Measurements from ENCODE around the gene TRIM38. TPM values are rescaled to one million over a fixed set of nuclear protein-coding genes. Genes with fewer than 3 reads are reported as not detected.

TRIM38 gene
- total and polyA plus RNA-seq, 2 donors from 2014 or later, result 12.2 to 27.9 TPM

DNA sequence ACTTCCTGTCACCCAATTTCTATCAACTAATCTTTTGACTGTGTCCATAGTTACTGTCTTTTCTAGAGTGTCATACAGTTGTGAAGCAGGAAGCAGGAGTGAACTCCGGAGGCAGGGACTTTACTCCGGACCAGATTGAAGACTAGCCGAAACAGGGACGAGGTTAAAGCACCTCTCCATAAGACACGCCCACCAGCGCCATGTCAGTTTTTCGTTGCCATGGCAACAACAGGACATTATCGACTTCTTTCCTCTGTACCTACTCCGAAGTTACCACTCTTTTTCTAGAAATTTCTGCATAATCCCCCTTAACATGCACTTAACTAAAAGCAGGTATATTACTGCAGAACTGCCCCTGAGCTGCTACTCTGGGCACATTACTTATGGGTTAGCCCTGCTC lies 25.2 kb downstream of the TRIM38 start:
- TF ChIP-seq, protein P1, sequence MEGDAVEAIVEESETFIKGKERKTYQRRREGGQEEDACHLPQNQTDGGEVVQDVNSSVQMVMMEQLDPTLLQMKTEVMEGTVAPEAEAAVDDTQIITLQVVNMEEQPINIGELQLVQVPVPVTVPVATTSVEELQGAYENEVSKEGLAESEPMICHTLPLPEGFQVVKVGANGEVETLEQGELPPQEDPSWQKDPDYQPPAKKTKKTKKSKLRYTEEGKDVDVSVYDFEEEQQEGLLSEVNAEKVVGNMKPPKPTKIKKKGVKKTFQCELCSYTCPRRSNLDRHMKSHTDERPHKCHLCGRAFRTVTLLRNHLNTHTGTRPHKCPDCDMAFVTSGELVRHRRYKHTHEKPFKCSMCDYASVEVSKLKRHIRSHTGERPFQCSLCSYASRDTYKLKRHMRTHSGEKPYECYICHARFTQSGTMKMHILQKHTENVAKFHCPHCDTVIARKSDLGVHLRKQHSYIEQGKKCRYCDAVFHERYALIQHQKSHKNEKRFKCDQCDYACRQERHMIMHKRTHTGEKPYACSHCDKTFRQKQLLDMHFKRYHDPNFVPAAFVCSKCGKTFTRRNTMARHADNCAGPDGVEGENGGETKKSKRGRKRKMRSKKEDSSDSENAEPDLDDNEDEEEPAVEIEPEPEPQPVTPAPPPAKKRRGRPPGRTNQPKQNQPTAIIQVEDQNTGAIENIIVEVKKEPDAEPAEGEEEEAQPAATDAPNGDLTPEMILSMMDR (IDR thresholded peaks at IDR 0.05; ENCODE audit: borderline replicate concordance, extremely low read depth, insufficient read depth), result no peak
- no peak overlapping the region for H3K4me3 ChIP-seq (ENCODE audit: low read length in 3 of 3)
- H3K4me1 ChIP-seq (ENCODE audit: control insufficient read depth in 2 of 3, insufficient read depth in 2 of 3, low read depth in 1 of 3, low read length in 3 of 3), result no peaks in the 10 kb centered on the region
- H3K9me3 ChIP-seq (ENCODE audit: control insufficient read depth in 2 of 3, insufficient read depth in 1 of 3, low read length in 3 of 3), result no peaks in the 10 kb centered on the region
- no peak overlapping the region for H3K27ac ChIP-seq (ENCODE audit: low read depth in 2 of 2, low read length in 2 of 2)
- no peaks in the 10 kb centered on the region for H3K27me3 ChIP-seq (ENCODE audit: control insufficient read depth, insufficient read depth, low read length)
- peaks cover 0 to 15% (median 15%) of the 10 kb centered on the region in 3 donors for H3K36me3 ChIP-seq (ENCODE audit: control insufficient read depth in 2 of 3, insufficient read depth in 3 of 3, low read length in 3 of 3)
- DNase-seq (no peak), FAIRE-seq (no peak)
- intact Hi-C loops (cut with DNase I), result no loop called here
- H3K9ac ChIP-seq (ENCODE audit: low read length in 3 of 3), result no peak overlapping the region

DNA sequence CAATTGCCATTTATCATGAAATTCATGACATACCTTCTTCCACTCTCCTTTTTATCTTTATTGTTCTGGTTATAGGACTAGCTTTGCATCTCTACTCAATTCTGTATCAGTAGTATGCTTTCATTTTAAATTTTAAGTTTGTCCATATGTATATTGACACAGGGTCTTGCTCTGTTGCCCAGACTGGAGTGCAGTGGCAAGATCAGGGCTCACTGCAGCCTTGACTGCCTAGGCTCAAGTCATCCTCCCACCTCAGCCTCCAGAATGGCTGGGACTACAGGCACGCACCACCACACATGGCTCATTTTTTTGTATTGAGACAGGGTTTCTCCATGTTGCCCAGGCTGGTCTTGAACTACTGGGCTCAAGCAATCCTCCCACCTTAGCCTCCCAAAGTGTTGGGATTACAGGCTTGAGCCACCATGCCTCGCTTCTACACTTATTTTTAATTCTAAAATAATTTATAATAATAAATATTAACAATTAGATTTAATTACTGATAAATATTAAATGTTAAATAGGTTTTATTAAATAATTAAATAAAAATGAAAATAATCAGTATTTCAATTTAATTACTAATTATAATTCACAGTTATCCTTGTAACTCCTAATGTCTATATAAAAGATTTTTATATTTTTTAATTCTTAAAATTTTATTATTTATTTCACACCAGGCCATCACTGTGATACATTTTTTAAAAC lies 27.7 kb downstream of the TRIM38 start:
- H3K4me3 ChIP-seq (ENCODE audit: low read length in 3 of 3), result no peak overlapping the region
- no peaks in the 10 kb centered on the region for H3K9me3 ChIP-seq (ENCODE audit: control insufficient read depth in 2 of 3, insufficient read depth in 1 of 3, low read length in 3 of 3)
- intact Hi-C loops (cut with DNase I), result no loop called here
- no peak overlapping the region for H3K9ac ChIP-seq (ENCODE audit: low read length in 3 of 3)
- H3K4me1 ChIP-seq (ENCODE audit: control insufficient read depth in 2 of 3, insufficient read depth in 2 of 3, low read depth in 1 of 3, low read length in 3 of 3), result no peaks in the 10 kb centered on the region
- no peaks in the 10 kb centered on the region for H3K27me3 ChIP-seq (ENCODE audit: control insufficient read depth, insufficient read depth, low read length)
- FAIRE-seq (peak; percentile 88), DNase-seq (no peak)
- H3K27ac ChIP-seq (ENCODE audit: low read depth in 2 of 2, low read length in 2 of 2), result no peak overlapping the region
- TF ChIP-seq, protein P1 (IDR thresholded peaks at IDR 0.05; ENCODE audit: borderline replicate concordance, extremely low read depth, insufficient read depth), result no peak
- H3K36me3 ChIP-seq (ENCODE audit: control insufficient read depth in 2 of 3, insufficient read depth in 3 of 3, low read length in 3 of 3), result peaks cover 0 to 5% (median 3%) of the 10 kb centered on the region in 3 donors

DNA sequence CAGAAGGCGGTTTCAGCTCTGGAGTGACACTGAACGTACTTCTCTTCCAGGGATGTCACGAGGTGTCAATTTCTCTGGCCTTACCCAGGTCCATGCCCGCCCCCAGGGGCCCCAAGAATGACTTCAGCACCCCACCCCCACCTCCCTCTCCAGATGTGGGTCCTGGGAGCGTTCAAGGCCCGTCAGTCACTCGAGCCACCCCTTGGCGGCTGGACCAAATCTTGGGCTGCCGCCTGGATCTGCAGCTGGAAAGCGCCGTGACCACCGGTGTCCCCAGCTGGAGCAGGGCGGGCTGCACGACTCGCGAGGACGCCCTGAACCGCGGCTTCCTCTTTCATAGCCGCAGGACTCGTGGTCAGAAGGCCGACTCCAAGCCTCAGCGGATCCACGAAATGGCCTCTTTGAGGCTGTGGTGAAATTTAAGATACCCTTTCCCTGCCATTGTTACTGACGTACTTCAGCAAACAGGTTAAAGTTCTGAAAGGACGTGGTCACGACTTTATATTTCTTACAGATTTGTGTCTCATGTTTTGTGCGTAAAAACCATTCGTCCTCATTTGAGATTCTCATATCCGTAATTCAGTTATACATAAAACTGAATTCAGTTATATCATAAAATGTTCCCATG lies 29.3 kb downstream of the TRIM38 start:
- TF ChIP-seq, protein P1 (IDR thresholded peaks at IDR 0.05; ENCODE audit: borderline replicate concordance, extremely low read depth, insufficient read depth), result no peak
- H3K9ac ChIP-seq (ENCODE audit: low read length in 3 of 3), result peak overlapping the region; percentile 77 to 94 (median 91)
- H3K36me3 ChIP-seq (ENCODE audit: control insufficient read depth in 2 of 3, insufficient read depth in 3 of 3, low read length in 3 of 3), result peaks cover 0 to 5% (median 0%) of the 10 kb centered on the region in 3 donors
- H3K27ac ChIP-seq (ENCODE audit: low read depth in 2 of 2, low read length in 2 of 2), result peak overlapping the region; percentile 87 to 90
- H3K4me3 ChIP-seq (ENCODE audit: low read length in 3 of 3), result peak overlapping the region; percentile 79 to 95 (median 80)
- no peak for FAIRE-seq
- H3K9me3 ChIP-seq (ENCODE audit: control insufficient read depth in 2 of 3, insufficient read depth in 1 of 3, low read length in 3 of 3), result no peaks in the 10 kb centered on the region
- H3K27me3 ChIP-seq (ENCODE audit: control insufficient read depth, insufficient read depth, low read length), result no peaks in the 10 kb centered on the region
- no peaks in the 10 kb centered on the region for H3K4me1 ChIP-seq (ENCODE audit: control insufficient read depth in 2 of 3, insufficient read depth in 2 of 3, low read depth in 1 of 3, low read length in 3 of 3)
- intact Hi-C loops (cut with DNase I), result no loop called here
- DNase-seq, result peak; percentile 82 to 92 (median 92)
